ENCODE measurements around the gene KCNQ1OT1.
"Not testable (repeated sequence)": the region's sequence is repeated elsewhere in the genome, so short reads cannot be mapped to it uniquely, and the experiment has no call there.

KCNQ1OT1 gene

GRCh38 chr11:2650343-2650867 is 49.4 kb downstream of the KCNQ1OT1 start:
- DNase-seq = no peak

GRCh38 chr11:2649848-2650247 is 49.9 kb downstream of the KCNQ1OT1 start:
- DNase-seq = no peak

- DNase-seq = no peak
Observed at GRCh38 chr11:2649400-2649799, 50.4 kb downstream of the KCNQ1OT1 start.

GRCh38 chr11:2647953-2648352 is 51.8 kb downstream of the KCNQ1OT1 start:
- no peak for DNase-seq

- no peak for DNase-seq
Observed at GRCh38 chr11:2647167-2647566, 52.6 kb downstream of the KCNQ1OT1 start.

GRCh38 chr11:2645779-2646118 is 54.0 kb downstream of the KCNQ1OT1 start:
- no peak for DNase-seq

- DNase-seq = no peak
Observed at GRCh38 chr11:2644844-2645778, 54.7 kb downstream of the KCNQ1OT1 start.

- DNase-seq = no peak
Observed at GRCh38 chr11:2643746-2644145, 56.0 kb downstream of the KCNQ1OT1 start.

GRCh38 chr11:2641623-2642022 is 58.2 kb downstream of the KCNQ1OT1 start:
- no peak for DNase-seq

- not testable (repeated sequence) for DNase-seq
Observed at GRCh38 chr11:2639763-2640162, 60.0 kb downstream of the KCNQ1OT1 start.

GRCh38 chr11:2631161-2631560 is 68.6 kb downstream of the KCNQ1OT1 start:
- DNase-seq = no peak

- no peak for DNase-seq
Observed at GRCh38 chr11:2630679-2631078, 69.1 kb downstream of the KCNQ1OT1 start.

GRCh38 chr11:2625183-2625582 is 74.6 kb downstream of the KCNQ1OT1 start:
- DNase-seq = no peak

- DNase-seq = no peak
Observed at GRCh38 chr11:2621894-2622293, 77.9 kb downstream of the KCNQ1OT1 start.

- DNase-seq = no peak
Observed at GRCh38 chr11:2612884-2613571, 86.8 kb downstream of the KCNQ1OT1 start.

GRCh38 chr11:2609345-2609744 is 90.4 kb downstream of the KCNQ1OT1 start:
- DNase-seq = no peak

GRCh38 chr11:2599561-2600189 is 100.1 kb downstream of the KCNQ1OT1 start:
- DNase-seq = no peak

GRCh38 chr11:2595204-2595603 is 104.6 kb downstream of the KCNQ1OT1 start:
- DNase-seq = no peak

GRCh38 chr11:2594267-2594666 is 105.5 kb downstream of the KCNQ1OT1 start:
- DNase-seq = no peak

GRCh38 chr11:2593393-2593950 is 106.3 kb downstream of the KCNQ1OT1 start:
- DNase-seq = no peak

GRCh38 chr11:2592559-2593392 is 107.0 kb downstream of the KCNQ1OT1 start:
- no peak for DNase-seq

- no peak for DNase-seq
Observed at GRCh38 chr11:2591805-2592204, 108.0 kb downstream of the KCNQ1OT1 start.
